Liver (tissue), 3 donors: ENCODE data around the gene MACROD1.

Experiments
- GABPA ChIP-seq, 2 donors: IDR thresholded peaks in 1 of 2; conservative IDR thresholded peaks in 1 of 2; 2 replicates each; pipeline ENCODE4 v1.6.1; 2016; ENCODE audit warnings: antibody characterized with exemption in 2 of 2, mild to moderate bottlenecking in 1 of 2, moderate library complexity in 1 of 2
- HNF4G ChIP-seq: IDR thresholded peaks from 2 replicates; pipeline ENCODE4 v1.6.1; 2016; ENCODE audit warnings: antibody characterized with exemption
- JUND ChIP-seq, 2 donors: IDR thresholded peaks; 2 replicates each; pipeline ENCODE4 v1.6.1; 2016; ENCODE audit warnings: antibody characterized with exemption in 2 of 2
- NR2F2 ChIP-seq: IDR thresholded peaks from 2 replicates; pipeline ENCODE4 v1.6.1; 2016; ENCODE audit warnings: antibody characterized with exemption
- RAD21 ChIP-seq, 2 donors: IDR thresholded peaks; 2 replicates each; pipeline ENCODE4 v1.6.1; 2016; ENCODE audit warnings: antibody characterized with exemption in 2 of 2, mild to moderate bottlenecking in 2 of 2
- RXRA ChIP-seq, 2 donors: IDR thresholded peaks; 2 replicates each; pipeline ENCODE4 v1.6.1; 2017 to 2018; ENCODE audit warnings: antibody characterized with exemption in 2 of 2, mild to moderate bottlenecking in 1 of 2
- SP1 ChIP-seq: IDR thresholded peaks from 2 replicates; pipeline ENCODE4 v1.6.1; 2018; ENCODE audit warnings: antibody characterized with exemption, mild to moderate bottlenecking
- TAF1 ChIP-seq: conservative IDR thresholded peaks from 2 replicates; pipeline ENCODE4 v1.6.1; 2016; ENCODE audit warnings: antibody characterized with exemption, mild to moderate bottlenecking
- YY1 ChIP-seq: IDR thresholded peaks from 2 replicates; pipeline ENCODE4 v1.6.1; 2016; ENCODE audit warnings: antibody characterized with exemption, mild to moderate bottlenecking
- TF ChIP-seq, protein P1 (sequence below): fragments of 150-350 bp; IDR thresholded peaks from 2 replicates; pipeline ENCODE4 v1.5.1; 2017; ENCODE audit warnings: improper control_type of control experiment, low read depth, low read length; ENCODE audit not compliant: missing input control
- TF ChIP-seq, protein P2 (sequence below): IDR thresholded peaks from 2 replicates; pipeline ENCODE4 v1.6.1; 2016; ENCODE audit warnings: antibody characterized with exemption
- TF ChIP-seq, protein P3 (sequence below): IDR thresholded peaks from 2 replicates; pipeline ENCODE4 v1.6.1; 2016; ENCODE audit warnings: antibody characterized with exemption
- TF ChIP-seq, protein P4 (sequence below): IDR thresholded peaks from 2 replicates; pipeline ENCODE4 v1.6.1; 2016; ENCODE audit warnings: antibody characterized with exemption, mild to moderate bottlenecking
- donor health status: healthy.
- donor health status: healthy.

DNA sequence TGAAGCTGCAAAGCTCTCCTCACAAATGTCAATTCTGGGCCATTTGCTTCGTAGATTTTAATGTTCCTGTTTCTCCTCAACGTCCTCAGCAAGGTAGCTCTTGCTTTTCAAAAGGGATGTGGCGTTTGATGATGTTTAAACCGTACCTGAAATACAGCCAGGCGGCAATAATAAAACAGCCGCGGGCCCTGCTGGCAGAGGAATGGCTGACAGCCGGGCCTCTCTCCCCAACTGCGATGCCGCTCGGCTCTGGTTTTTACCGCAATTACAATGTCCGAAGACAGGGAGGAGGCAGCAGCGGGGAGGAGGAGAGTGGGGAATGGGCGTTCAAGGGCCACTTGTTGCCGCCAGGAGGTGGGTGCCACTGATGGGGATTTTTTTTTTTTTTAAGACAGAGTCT, 27.5 kb downstream of the MACROD1 start:
- TF ChIP-seq, protein P1, sequence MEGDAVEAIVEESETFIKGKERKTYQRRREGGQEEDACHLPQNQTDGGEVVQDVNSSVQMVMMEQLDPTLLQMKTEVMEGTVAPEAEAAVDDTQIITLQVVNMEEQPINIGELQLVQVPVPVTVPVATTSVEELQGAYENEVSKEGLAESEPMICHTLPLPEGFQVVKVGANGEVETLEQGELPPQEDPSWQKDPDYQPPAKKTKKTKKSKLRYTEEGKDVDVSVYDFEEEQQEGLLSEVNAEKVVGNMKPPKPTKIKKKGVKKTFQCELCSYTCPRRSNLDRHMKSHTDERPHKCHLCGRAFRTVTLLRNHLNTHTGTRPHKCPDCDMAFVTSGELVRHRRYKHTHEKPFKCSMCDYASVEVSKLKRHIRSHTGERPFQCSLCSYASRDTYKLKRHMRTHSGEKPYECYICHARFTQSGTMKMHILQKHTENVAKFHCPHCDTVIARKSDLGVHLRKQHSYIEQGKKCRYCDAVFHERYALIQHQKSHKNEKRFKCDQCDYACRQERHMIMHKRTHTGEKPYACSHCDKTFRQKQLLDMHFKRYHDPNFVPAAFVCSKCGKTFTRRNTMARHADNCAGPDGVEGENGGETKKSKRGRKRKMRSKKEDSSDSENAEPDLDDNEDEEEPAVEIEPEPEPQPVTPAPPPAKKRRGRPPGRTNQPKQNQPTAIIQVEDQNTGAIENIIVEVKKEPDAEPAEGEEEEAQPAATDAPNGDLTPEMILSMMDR = no peak
- TF ChIP-seq GABPA (IDR thresholded peaks at IDR 0.05 in 1 of 2, conservative IDR thresholded peaks at IDR 0.05 in 1 of 2) (no peak), RAD21 (IDR thresholded peaks at IDR 0.05) (no peak), TAF1 (no peak), JUND (IDR thresholded peaks at IDR 0.05) (no peak), HNF4G (no peak), SP1 (no peak), NR2F2 (no peak), YY1 (no peak), RXRA (IDR thresholded peaks at IDR 0.05) (no peak)
- TF ChIP-seq, protein P2, sequence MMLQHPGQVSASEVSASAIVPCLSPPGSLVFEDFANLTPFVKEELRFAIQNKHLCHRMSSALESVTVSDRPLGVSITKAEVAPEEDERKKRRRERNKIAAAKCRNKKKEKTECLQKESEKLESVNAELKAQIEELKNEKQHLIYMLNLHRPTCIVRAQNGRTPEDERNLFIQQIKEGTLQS = no peak
- TF ChIP-seq, protein P3, sequence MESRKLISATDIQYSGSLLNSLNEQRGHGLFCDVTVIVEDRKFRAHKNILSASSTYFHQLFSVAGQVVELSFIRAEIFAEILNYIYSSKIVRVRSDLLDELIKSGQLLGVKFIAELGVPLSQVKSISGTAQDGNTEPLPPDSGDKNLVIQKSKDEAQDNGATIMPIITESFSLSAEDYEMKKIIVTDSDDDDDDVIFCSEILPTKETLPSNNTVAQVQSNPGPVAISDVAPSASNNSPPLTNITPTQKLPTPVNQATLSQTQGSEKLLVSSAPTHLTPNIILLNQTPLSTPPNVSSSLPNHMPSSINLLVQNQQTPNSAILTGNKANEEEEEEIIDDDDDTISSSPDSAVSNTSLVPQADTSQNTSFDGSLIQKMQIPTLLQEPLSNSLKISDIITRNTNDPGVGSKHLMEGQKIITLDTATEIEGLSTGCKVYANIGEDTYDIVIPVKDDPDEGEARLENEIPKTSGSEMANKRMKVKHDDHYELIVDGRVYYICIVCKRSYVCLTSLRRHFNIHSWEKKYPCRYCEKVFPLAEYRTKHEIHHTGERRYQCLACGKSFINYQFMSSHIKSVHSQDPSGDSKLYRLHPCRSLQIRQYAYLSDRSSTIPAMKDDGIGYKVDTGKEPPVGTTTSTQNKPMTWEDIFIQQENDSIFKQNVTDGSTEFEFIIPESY = no peak
- TF ChIP-seq, protein P4, sequence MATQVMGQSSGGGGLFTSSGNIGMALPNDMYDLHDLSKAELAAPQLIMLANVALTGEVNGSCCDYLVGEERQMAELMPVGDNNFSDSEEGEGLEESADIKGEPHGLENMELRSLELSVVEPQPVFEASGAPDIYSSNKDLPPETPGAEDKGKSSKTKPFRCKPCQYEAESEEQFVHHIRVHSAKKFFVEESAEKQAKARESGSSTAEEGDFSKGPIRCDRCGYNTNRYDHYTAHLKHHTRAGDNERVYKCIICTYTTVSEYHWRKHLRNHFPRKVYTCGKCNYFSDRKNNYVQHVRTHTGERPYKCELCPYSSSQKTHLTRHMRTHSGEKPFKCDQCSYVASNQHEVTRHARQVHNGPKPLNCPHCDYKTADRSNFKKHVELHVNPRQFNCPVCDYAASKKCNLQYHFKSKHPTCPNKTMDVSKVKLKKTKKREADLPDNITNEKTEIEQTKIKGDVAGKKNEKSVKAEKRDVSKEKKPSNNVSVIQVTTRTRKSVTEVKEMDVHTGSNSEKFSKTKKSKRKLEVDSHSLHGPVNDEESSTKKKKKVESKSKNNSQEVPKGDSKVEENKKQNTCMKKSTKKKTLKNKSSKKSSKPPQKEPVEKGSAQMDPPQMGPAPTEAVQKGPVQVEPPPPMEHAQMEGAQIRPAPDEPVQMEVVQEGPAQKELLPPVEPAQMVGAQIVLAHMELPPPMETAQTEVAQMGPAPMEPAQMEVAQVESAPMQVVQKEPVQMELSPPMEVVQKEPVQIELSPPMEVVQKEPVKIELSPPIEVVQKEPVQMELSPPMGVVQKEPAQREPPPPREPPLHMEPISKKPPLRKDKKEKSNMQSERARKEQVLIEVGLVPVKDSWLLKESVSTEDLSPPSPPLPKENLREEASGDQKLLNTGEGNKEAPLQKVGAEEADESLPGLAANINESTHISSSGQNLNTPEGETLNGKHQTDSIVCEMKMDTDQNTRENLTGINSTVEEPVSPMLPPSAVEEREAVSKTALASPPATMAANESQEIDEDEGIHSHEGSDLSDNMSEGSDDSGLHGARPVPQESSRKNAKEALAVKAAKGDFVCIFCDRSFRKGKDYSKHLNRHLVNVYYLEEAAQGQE = no peak
